Spleen (tissue), 11 donors: ENCODE measurements around the gene GARRE1. TPM values are rescaled to one million over a fixed set of nuclear protein-coding genes. Genes with fewer than 3 reads are reported as not detected.
A peak's percentile ranks its signal among the peaks of the same experiment; 100 is the strongest.

Experiments used
- DNase-seq: peaks from one replicate; pipeline ENCODE4 v3.0.0-alpha.2; 2020
- H3K27ac ChIP-seq, 8 donors: fragments of 200-600 bp; sonication (generic) in 7 of 8; 1 replicate in 4 of 8; 2 replicates in 4 of 8; pipeline versions ENCODE4 v1.5.0 to v1.8.0; 2016 to 2021; ENCODE audit warnings: inconsistent platforms in 4 of 8, mild to moderate bottlenecking in 4 of 8, moderate library complexity in 1 of 8
- H3K27me3 ChIP-seq, 7 donors: fragments of 200-600 bp; sonication (generic) in 6 of 7; replicated peaks in 1 of 7; 1 replicate in 4 of 7; 2 replicates in 3 of 7; pipeline versions ENCODE4 v1.5.0 to v1.8.0; 2016 to 2021; ENCODE audit warnings: inconsistent platforms in 3 of 7, mild to moderate bottlenecking in 1 of 7
- H3K36me3 ChIP-seq, 6 donors: fragments of 200-600 bp; sonication (generic) in 5 of 6; 1 replicate in 4 of 6; 2 replicates in 2 of 6; pipeline versions ENCODE4 v1.5.0 to v1.8.0; 2016 to 2021; ENCODE audit warnings: inconsistent platforms in 2 of 6
- H3K4me1 ChIP-seq, 6 donors: fragments of 200-600 bp; sonication (generic) in 5 of 6; 1 replicate in 3 of 6; 2 replicates in 3 of 6; pipeline versions ENCODE4 v1.5.0 to v1.8.0; 2016 to 2021; ENCODE audit warnings: inconsistent platforms in 3 of 6
- H3K4me3 ChIP-seq, 8 donors: fragments of 200-600 bp; sonication (generic) in 7 of 8; 1 replicate in 4 of 8; 2 replicates in 4 of 8; pipeline versions ENCODE4 v1.5.0 to v1.8.0; 2016 to 2021; ENCODE audit warnings: inconsistent platforms in 4 of 8, mild to moderate bottlenecking in 4 of 8, moderate library complexity in 2 of 8
- H3K9me3 ChIP-seq, 8 donors: fragments of 200-600 bp; sonication (generic) in 7 of 8; 1 replicate in 4 of 8; 2 replicates in 4 of 8; pipeline versions ENCODE4 v1.5.0 to v1.8.0; 2016 to 2021; ENCODE audit warnings: inconsistent platforms in 4 of 8
- CTCF ChIP-seq, 11 experiments: fragments of 200-600 bp in 7 of 11; fragments of 450-650 bp in 4 of 11; sonication (generic) in 4 of 11; IDR thresholded peaks in 8 of 11; conservative IDR thresholded peaks in 3 of 11; 1 replicate in 7 of 11; 2 replicates in 4 of 11; pipeline versions ENCODE4 v1.4.0 to v1.8.0; 2016 to 2021; ENCODE audit warnings: antibody characterized with exemption in 11 of 11, inconsistent platforms in 4 of 11, mild to moderate bottlenecking in 1 of 11
- POLR2A ChIP-seq, 3 donors: fragments of 450-650 bp; IDR thresholded peaks; one replicate each; pipeline ENCODE4 v1.5.1; 2017; ENCODE audit warnings: antibody characterized with exemption in 3 of 3, mild to moderate bottlenecking in 1 of 3
- POLR2AphosphoS5 ChIP-seq, 3 donors: sonication (generic); formaldehyde crosslinking; IDR thresholded peaks; one replicate each; pipeline ENCODE4 v1.5.1; 2017; ENCODE audit warnings: antibody characterized with exemption in 3 of 3
- WGBS, 5 donors: extraction: QIAGEN DNeasy Blood & Tissue Kit in 3 of 5; methylation state at CpG; one replicate each; pipeline versions ENCODE4 v1.1.5 to v1.1.7; 2013 to 2018; 5-methylcytosine and 5-hydroxymethylcytosine counted together
- intact Hi-C: fragments of 100-400 bp; cut with DNase I; formaldehyde crosslinking; loops from one replicate; pipeline ENCODE4 v1.15.0; 2023; ENCODE audit warnings: low total_unique reads
- polyA plus RNA-seq, 3 donors: library from polyadenylated mRNA; stranded (reverse); fragments of 200-250 nt; gene quantifications; one replicate each; pipeline ENCODE4 v1.2.1, GENCODE V29; 2013
- total RNA-seq, 7 donors: library from RNA; depleted of rRNA in 3 of 7; stranded (reverse); fragments of >200 nt in 3 of 7; fragmentation: NEBNext Ultra II Directional in 4 of 7; extraction: Animal tissue kit (Norgen Biotek cat#: 25700) in 4 of 7; gene quantifications; one replicate each; pipeline versions ENCODE4 v1.1.0 to v1.2.1, GENCODE V29; 2016 to 2021
- donor health status: healthy with polysubstance abuse.
- donor health status: DM: no; HTN: no; CAD: no; lungs with moderate emphysema.
- donor health status: DM: no; HTN: no; CAD: no.
- donor health status: Bipolar disorder and iron deficiency.
- donor health status: healthy.
- donor health status: DM: no; HTN: no; CAD: no.
- donor health status: DM: yes; HTN: yes; CAD: no.

Gene GARRE1
- total and polyA plus RNA-seq, 10 donors = 6.2 to 70.6 (median 43.4) TPM

GRCh38 chr19:34224996-34225658 is 29.2 kb upstream of the GARRE1 start:
- Histone ChIP-seq H3K9me3 (no peaks in the 10 kb centered on the region), H3K4me1 (peaks cover 0 to 25% (median 8%) of the 10 kb centered on the region in 6 donors), H3K27ac (peak overlapping the region in 2 of 8 donors; percentile 16 to 35), H3K4me3 (no peak overlapping the region), H3K27me3 (no peaks in the 10 kb centered on the region), H3K36me3 (peaks cover 9 to 100% (median 84%) of the 10 kb centered on the region in 6 donors)
- WGBS, 5 donors = 71 to 85% (median 79%) methylated on average over 2 of the region's 2 CpGs
- TF ChIP-seq CTCF (IDR thresholded peaks at IDR 0.05 in 8 of 11, conservative IDR thresholded peaks at IDR 0.05 in 3 of 11) (no peak), POLR2A (IDR thresholded peaks at IDR 0.05) (no peak), POLR2AphosphoS5 (IDR thresholded peaks at IDR 0.05) (no peak)
- DNase-seq = no peak
- intact Hi-C loops = no loop called here

- TF ChIP-seq POLR2A (IDR thresholded peaks at IDR 0.05) = no peak
- no peak for TF ChIP-seq CTCF (IDR thresholded peaks at IDR 0.05 in 8 of 11, conservative IDR thresholded peaks at IDR 0.05 in 3 of 11)
- no peak for TF ChIP-seq POLR2AphosphoS5 (IDR thresholded peaks at IDR 0.05)
- DNase-seq = no peak
- H3K4me3 ChIP-seq = no peak overlapping the region
- intact Hi-C loops = no loop called here
- peaks cover 0 to 20% (median 4%) of the 10 kb centered on the region in 6 donors for H3K4me1 ChIP-seq
- H3K9me3 ChIP-seq = no peaks in the 10 kb centered on the region
- peak overlapping the region in 2 of 8 donors; percentile 16 to 35 for H3K27ac ChIP-seq
- H3K36me3 ChIP-seq = peaks cover 9 to 100% (median 85%) of the 10 kb centered on the region in 6 donors
- no peaks in the 10 kb centered on the region for H3K27me3 ChIP-seq
Measured at GRCh38 chr19:34225659-34226015, 28.7 kb upstream of the GARRE1 start.

GRCh38 chr19:34226036-34226435 is 28.3 kb upstream of the GARRE1 start:
- H3K27ac ChIP-seq = peak overlapping the region in 2 of 8 donors; percentile 16 to 35
- H3K9me3 ChIP-seq = no peaks in the 10 kb centered on the region
- whole genome bisulfite sequencing, 5 donors = 77 to 93% (median 86%) methylated on average over 2 of the region's 2 CpGs
- H3K4me3 ChIP-seq = no peak overlapping the region
- H3K36me3 ChIP-seq = peaks cover 9 to 100% (median 85%) of the 10 kb centered on the region in 6 donors
- H3K27me3 ChIP-seq = no peaks in the 10 kb centered on the region
- H3K4me1 ChIP-seq = peaks cover 0 to 19% (median 3%) of the 10 kb centered on the region in 6 donors
- DNase-seq = no peak
- TF ChIP-seq POLR2A (IDR thresholded peaks at IDR 0.05) (no peak), POLR2AphosphoS5 (IDR thresholded peaks at IDR 0.05) (no peak), CTCF (IDR thresholded peaks at IDR 0.05 in 8 of 11, conservative IDR thresholded peaks at IDR 0.05 in 3 of 11) (no peak)
- intact Hi-C loops = no loop called here

- H3K4me3 ChIP-seq = no peak overlapping the region
- H3K27me3 ChIP-seq = no peaks in the 10 kb centered on the region
- TF ChIP-seq POLR2A (IDR thresholded peaks at IDR 0.05) = no peak
- TF ChIP-seq POLR2AphosphoS5 (IDR thresholded peaks at IDR 0.05) = no peak
- no peak for TF ChIP-seq CTCF (IDR thresholded peaks at IDR 0.05 in 8 of 11, conservative IDR thresholded peaks at IDR 0.05 in 3 of 11)
- 84 to 100% (median 89%) methylated on average over 1 of the region's 1 CpG for WGBS, 5 donors
- peaks cover 0 to 31% (median 5%) of the 10 kb centered on the region in 6 donors for H3K4me1 ChIP-seq
- H3K27ac ChIP-seq = no peak overlapping the region
- H3K9me3 ChIP-seq = no peaks in the 10 kb centered on the region
- intact Hi-C loops = no loop called here
- peaks cover 0 to 84% (median 63%) of the 10 kb centered on the region in 6 donors for H3K36me3 ChIP-seq
- DNase-seq = no peak
Measured at GRCh38 chr19:34228347-34228746, 26.0 kb upstream of the GARRE1 start.
